Astrocyte (in vitro differentiated cells and primary cell): ENCODE data around the gene GOLIM4.

Experiments used
- EZH2 ChIP-seq: IDR thresholded peaks from 2 replicates; pipeline ENCODE4 v1.6.1; 2012; ENCODE audit warnings: mild to moderate bottlenecking, low read length, inconsistent platforms; ENCODE audit not compliant: insufficient read depth
- TF ChIP-seq, protein P1 (sequence below): IDR thresholded peaks from 2 replicates; pipeline ENCODE4 v1.5.1; 2011; ENCODE audit warnings: low read depth, mild to moderate bottlenecking, inconsistent platforms, low read length, moderate library complexity; ENCODE audit not compliant: insufficient read depth

DNA sequence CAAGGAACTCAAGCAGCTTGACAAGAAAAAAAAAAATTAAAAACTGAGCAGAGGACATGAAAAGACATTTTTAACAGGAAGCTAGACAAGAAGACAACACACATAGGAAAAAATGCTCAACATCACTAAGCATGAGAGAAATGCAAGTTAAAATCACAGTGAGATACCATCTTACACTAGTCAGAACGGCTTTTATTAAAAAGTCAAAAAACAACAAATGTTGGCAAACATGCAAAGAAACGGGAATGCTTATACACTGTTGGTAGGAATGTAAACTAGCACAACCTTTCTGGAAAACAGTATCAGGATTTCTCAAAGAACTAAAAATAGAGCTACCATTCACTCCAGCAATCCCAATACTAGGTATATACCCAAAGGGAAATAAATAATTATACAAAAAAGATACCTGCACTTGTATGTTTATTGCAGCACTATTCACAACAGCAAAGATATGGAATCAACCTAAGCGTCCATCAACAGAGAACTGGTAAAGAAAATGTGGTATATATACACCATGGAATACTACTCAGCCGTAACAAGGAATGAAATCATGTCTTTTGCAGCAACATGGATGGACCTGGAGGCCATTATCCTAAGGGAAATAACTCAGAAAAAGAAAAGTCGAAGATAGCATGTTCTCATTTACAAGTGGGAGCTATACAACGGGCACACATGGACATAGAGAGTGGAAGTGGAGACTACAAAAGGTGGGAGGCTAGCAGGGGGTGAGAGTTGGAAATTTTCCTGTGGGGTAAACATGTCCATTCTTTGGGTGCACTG is 5.2 kb downstream of the GOLIM4 start:
- TF ChIP-seq, protein P1, sequence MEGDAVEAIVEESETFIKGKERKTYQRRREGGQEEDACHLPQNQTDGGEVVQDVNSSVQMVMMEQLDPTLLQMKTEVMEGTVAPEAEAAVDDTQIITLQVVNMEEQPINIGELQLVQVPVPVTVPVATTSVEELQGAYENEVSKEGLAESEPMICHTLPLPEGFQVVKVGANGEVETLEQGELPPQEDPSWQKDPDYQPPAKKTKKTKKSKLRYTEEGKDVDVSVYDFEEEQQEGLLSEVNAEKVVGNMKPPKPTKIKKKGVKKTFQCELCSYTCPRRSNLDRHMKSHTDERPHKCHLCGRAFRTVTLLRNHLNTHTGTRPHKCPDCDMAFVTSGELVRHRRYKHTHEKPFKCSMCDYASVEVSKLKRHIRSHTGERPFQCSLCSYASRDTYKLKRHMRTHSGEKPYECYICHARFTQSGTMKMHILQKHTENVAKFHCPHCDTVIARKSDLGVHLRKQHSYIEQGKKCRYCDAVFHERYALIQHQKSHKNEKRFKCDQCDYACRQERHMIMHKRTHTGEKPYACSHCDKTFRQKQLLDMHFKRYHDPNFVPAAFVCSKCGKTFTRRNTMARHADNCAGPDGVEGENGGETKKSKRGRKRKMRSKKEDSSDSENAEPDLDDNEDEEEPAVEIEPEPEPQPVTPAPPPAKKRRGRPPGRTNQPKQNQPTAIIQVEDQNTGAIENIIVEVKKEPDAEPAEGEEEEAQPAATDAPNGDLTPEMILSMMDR: no peak
- no peak for TF ChIP-seq EZH2
